Germinal center (tissue), 1 donor: Measurements from ENCODE around the gene MPG.
A peak's percentile ranks its signal among the peaks of the same experiment; 100 is the strongest.

Experiments
- DNase-seq: peaks from one replicate; pipeline ENCODE4 v3.0.0; 2012; ENCODE audit warnings: mixed read lengths, low spot score

MPG gene

GRCh38 chr16:50769-51591 lies 27.0 kb upstream of the MPG start:
- DNase-seq, result no peak

DNA sequence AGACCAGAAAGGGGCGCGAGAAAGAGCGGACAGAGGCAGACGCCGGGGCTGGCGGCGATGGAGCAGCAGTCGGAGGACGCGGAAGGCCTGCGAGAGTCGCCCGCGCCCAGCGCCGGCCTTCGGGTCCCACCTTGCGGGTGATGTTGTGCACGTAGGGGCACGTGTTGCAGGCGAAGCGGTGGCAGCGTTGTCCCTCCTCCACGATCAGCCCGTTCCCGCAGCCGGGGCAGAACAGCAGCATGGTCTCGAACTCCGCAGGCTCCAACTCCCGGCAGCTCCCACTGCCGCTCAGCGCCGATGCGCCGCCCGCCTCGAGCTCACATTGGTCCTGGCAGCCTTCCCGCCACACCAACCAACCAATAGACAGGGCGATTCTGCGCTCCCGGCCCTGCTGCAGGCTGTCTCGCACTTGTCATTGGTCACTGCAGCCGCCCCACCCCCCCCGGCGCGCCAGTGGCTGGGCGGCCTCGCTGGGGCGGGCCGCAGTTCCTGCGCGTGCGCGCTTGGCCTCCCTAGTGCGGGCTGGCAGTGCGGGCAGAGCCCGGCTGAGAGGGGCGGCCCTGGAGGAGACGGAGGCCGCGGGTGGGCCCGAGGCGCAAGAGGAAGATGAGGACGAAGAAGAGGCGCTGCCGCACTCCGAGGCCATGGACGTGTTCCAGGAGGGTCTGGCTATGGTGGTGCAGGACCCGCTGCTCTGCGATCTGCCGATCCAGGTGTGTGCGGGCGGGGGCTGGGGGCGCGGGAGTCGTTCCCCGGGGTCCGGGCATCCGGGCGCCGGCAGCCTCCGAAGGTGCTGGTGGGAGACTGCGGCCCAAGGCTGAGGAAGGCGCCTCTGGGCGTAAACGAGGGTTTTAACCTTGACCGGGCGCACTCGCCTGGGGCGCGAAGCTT lies 24.4 kb upstream of the MPG start, which contains the start of the genes POLR3K and SNRNP25:
POLR3K (minus strand) TSS at position 263 of the 891 bp plus-strand sequence; CDS start at position 241, 22 bp downstream.
SNRNP25 (plus strand) TSS at position 483 of the 891 bp plus-strand sequence; CDS start at position 672, 189 bp downstream.
- peak; percentile 100 for DNase-seq

GRCh38 chr16:54237-54581 lies 23.8 kb upstream of the MPG start:
- DNase-seq, result no peak

DNA sequence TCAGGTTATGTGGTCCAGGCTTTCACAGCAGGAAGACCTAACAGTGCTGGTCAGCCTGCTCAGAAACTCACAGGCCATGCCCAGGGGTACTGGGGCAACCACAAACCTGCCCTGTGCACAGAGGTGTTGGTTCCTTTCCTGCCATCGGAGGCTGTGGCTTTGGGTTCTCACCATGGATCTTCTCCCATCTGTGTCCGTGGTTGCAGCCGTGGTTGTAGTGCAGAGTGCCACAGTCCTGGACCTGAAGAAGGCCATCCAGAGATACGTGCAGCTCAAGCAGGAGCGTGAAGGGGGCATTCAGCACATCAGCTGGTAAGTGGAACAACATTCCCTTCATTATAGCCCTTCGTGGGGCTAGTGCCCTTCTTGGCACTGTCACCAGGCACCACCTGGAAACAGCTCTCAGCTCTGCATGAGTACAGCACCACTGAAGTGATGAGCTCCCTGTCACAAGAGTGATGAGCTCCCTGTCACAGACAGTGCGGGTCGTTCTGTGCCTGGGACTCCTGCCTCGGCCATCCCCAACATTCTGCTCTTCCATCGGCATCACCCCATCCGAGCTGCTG lies 22.4 kb upstream of the MPG start:
- DNase-seq, result no peak

GRCh38 chr16:56231-56927 lies 21.6 kb upstream of the MPG start:
- DNase-seq, result no peak

GRCh38 chr16:57711-58110 lies 20.3 kb upstream of the MPG start:
- no peak for DNase-seq

DNA sequence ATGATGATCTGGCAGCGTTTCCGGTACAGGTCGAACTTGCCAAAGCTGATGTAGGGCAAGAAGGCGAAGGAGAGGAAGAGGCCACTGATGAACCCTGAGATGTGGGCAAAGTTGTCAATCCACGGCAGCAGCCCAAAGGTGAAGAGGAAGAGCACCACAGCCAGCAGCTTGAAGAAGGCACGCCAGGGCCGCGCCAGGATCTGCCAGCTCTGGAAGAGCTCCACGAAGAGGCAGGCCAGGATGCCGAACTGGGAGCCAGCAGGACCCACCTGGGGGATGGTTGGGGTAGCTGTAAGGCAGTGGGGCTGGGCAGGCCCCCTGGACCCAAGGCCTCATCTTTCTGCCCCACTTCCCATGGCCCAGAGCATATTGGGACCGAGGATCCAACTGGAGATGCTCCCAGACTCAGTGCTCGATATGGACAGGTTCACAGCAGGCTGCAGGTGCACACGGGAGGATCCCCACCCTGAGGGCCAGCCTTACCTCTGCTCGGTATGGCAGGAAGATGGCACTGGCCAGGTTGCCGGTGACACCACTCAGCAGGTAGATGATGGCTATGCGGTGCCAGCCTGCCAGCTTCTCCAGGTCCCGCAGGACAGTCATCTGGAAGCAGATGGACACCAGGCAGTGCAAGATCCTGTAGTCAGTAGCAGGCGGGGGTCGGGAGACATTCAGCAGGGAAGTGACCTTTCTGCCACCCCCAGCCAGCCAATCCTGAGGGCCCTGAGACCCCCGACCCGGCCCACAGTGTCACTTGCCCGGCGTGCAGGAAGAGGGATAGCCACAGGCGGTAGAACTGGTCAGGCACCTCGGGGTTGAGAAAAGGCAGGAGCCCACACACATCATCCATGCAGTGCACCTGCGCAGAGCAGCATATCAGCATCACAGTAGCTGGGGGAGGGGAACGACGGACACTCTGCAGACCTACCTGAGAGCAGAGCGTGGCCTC lies 19.3 kb upstream of the MPG start:
- DNase-seq, result no peak

GRCh38 chr16:59440-60059 lies 18.5 kb upstream of the MPG start:
- no peak for DNase-seq

DNA sequence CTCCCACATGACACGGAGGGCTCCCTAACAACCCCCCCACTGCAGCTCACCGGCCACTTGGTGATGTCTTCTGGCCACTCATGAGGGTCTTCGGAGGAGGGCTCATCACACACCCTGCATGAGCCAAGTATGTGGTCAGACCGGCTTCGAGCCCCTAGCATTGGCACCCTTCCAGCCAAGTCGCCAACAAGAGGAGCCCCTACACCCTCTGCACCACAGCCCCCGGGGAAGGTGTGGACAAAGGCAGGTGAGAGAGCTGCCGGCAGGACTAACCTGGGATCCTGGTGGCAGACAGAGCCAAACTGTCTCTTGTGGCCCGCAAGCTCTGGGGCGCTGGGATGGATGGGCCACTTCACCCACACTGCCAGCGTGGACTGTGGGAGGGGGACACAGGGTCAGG lies 17.9 kb upstream of the MPG start:
- DNase-seq, result no peak

DNA sequence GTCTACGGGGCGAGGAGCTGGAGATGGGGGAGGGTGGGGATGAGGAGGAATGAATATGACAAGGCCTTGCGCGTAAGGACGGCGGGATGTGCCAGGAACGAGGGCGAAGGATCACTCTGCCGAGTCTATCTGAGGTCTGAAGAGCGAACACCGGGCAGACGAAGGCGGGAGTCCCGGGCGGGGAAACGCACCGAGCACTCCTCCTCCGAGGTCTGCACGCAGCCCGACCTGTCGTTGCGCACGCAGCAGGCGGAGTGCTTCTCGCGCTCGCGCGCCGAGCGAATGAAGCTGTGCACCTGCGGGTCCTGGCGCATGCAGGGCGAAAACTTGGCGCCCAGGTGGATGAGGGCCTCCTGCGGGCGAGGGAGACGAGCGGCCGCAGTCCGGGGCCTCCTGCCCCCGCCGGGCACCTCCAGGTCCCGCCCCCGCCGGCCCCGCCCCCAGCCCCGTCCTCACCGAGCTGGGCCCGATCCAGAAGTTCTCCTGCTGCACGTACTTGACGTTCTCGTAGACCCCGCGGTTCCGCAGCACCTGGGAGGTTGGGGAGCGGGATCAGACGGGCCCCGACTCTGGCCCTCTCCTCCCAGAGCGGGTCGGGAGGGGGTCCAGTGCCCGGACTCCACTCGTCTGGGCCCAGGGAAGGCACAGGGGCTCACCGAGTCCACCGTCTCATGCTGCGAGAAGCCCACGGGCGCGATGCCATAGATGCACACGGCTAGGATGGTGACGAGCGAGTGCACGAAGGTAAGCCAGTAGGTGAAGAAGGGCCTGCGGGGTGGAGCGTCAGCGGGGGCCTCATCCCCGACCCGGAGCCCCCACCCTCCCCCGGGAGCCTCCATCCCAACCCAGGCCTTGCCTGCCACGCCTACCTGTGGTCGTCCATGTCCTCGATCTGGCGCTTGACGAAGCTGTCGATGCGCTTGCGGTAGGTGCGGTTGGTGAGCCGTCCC lies 16.8 kb upstream of the MPG start:
- no peak for DNase-seq

DNA sequence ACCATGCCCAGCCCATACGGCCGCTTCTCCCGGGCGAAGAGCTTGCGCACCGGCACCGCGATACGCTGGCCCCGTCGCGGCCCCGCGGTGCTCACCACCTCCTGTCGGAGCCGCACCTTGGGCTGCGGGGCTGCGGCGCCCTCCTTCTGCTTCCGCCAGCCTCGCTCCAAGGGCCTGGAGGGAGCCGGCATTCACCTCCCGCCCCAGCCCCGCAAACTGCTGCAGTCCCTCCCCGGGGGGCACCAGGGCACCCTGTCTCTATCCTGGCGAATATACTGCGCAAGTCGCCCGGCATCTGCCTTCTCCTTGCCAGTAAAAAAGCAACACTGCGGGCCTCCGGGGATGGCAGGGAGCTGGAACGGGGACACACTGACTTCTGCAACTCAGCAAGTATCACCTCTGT lies 16.1 kb upstream of the MPG start:
- no peak for DNase-seq

- DNase-seq, result no peak
Measured at GRCh38 chr16:62283-62967, 15.6 kb upstream of the MPG start.

DNA sequence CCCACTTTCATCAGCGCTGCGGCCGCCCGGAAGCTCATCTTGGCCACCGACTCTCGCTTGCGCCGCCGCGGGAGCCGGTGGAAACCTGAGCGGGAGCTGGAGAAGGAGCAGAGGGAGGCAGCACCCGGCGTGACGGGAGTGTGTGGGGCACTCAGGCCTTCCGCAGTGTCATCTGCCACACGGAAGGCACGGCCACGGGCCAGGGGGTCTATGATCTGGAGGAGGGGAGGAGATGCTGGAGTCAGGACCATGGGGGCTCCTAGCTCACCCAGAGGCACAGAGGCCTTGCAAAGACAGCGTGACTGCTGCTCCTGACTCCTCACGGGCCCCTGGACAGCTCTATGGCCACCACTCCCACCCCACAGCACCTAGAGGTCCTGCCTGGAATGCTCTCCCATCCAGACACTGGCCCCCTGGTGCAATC lies 15.0 kb upstream of the MPG start:
- DNase-seq, result no peak

- no peak for DNase-seq
Measured at GRCh38 chr16:63466-63865, 14.6 kb upstream of the MPG start.

DNA sequence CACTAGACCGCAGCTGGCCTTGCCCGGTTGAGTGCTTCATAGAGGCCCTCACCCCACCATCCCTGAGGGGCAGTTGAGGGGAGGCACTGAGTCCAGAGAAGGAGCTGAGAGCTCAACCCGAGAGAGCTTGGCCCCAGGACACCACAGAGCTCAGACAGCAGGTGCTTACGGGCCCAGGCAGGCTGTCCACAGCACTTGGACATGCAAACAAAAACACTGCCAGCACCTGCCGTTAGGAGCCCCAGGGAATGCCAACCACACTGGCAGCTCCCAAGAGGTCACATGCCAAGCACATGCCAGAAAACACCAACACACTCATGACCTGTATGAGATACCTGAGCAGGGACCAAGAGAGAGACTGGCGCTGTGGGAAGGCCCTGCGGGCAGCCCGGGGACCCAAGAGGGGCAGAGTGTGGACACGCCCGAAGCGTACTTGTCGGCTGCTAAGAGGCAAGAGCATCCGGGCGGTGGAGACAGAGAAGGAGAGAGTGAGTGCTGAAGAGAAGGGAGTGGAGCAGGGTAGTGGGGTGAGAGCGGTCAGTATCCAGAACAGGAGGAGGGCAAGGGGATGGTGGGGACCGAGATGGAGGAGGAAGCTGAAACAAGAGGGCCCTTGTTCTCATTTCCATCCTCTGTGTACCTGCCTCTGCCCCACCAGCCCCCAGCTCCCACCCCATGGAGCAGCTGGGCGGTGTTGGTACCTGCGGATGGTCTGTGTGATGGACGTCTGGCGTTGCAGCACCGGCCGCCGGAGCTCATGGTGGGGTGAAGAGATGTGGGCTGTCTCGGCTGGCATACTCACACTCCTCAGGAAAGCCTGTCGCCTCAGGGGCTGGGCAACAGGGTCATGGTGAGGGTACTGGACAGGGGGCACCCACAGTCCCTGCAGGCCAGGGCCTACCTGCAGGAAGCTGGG lies 13.8 kb upstream of the MPG start:
- DNase-seq, result no peak

GRCh38 chr16:64914-65255 lies 13.1 kb upstream of the MPG start:
- no peak for DNase-seq

DNA sequence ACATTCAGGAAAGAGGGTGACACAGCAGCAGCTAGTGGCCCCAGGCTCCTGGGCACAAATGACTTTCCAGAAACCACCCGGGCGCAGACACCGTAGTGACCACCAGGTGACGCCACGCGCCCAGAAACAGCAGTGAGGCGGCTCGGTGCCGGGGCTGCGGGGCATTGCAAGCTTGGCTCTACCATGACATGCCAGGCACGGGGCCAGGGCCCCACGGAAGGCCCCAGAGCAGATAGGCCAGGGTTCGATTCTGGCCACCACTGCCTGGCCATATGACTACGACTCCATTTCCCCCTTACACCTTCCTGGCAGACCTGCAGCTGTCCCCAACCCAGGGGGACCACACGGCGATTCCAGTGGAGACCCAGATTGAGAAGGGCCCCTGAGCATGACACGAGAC lies 12.3 kb upstream of the MPG start:
- peak; percentile 87 for DNase-seq
